Sciatic nerve (tissue), 2 donors: ENCODE results near the gene FAM3A. TPM values are rescaled to one million over a fixed set of nuclear protein-coding genes. Genes with fewer than 3 reads are reported as not detected.
A peak's percentile ranks its signal among the peaks of the same experiment; 100 is the strongest.

Source experiments
- ATAC-seq: fragments of 200-7000 bp; cut with Tn5 transposase; one replicate; pipeline ENCODE4 v1.9.1; 2020; ENCODE audit warnings: mild to moderate bottlenecking, moderate library complexity
- DNase-seq: peaks from one replicate; pipeline ENCODE4 v3.0.0-alpha.2; 2020; ENCODE audit warnings: low spot score
- intact Hi-C: fragments of 100-400 bp; cut with DNase I; formaldehyde crosslinking; loops from one replicate; pipeline ENCODE4 v1.14.2; 2022
- total RNA-seq: library from RNA; stranded (reverse); fragmentation: NEBNext Ultra II Directional; extraction: Animal tissue kit (Norgen Biotek cat#: 25700); gene quantifications from one replicate; pipeline ENCODE4 v1.2.1, GENCODE V29; 2021
- donor health status: DM: no; HTN: no; CAD: no.
- donor health status: DM: no; HTN: no; CAD: no.

FAM3A gene
- total RNA-seq, 1 donor from 2014 or later = 40.3 TPM

- DNase-seq (no peak), ATAC-seq (no peak)
- intact Hi-C loops = no loop called here
These were observed 46.9 kb downstream of the FAM3A start for GRCh38 chrX:154469114-154469513.

GRCh38 chrX:154468217-154468616 is 47.8 kb downstream of the FAM3A start:
- intact Hi-C loops = no loop called here
- DNase-seq = no peak
- ATAC-seq = no peak

GRCh38 chrX:154467556-154467955 is 48.5 kb downstream of the FAM3A start:
- no peak for ATAC-seq
- intact Hi-C loops = no loop called here
- DNase-seq = no peak

GRCh38 chrX:154466907-154467306 is 49.1 kb downstream of the FAM3A start:
- ATAC-seq = no peak
- intact Hi-C loops = no loop called here
- no peak for DNase-seq

- ATAC-seq (no peak), DNase-seq (no peak)
- intact Hi-C loops = no loop called here
These were observed 50.0 kb downstream of the FAM3A start for GRCh38 chrX:154466036-154466435.

- no peak for DNase-seq
- ATAC-seq = no peak
- intact Hi-C loops = no loop called here
These were observed 50.4 kb downstream of the FAM3A start for GRCh38 chrX:154465601-154466000.

GRCh38 chrX:154464806-154465365 is 51.1 kb downstream of the FAM3A start:
- ATAC-seq (no peak), DNase-seq (no peak)
- intact Hi-C loops = no loop called here

- DNase-seq (no peak), ATAC-seq (no peak)
- intact Hi-C loops = no loop called here
These were observed 52.3 kb downstream of the FAM3A start for GRCh38 chrX:154463611-154464220.

- ATAC-seq = no peak
- intact Hi-C loops = no loop called here
- no peak for DNase-seq
These were observed 53.6 kb downstream of the FAM3A start for GRCh38 chrX:154462396-154462795.

- no peak for DNase-seq
- intact Hi-C loops = no loop called here
- ATAC-seq = no peak
These were observed 55.7 kb downstream of the FAM3A start for GRCh38 chrX:154460326-154460725.

GRCh38 chrX:154459832-154460231 is 56.2 kb downstream of the FAM3A start:
- intact Hi-C loops = no loop called here
- ATAC-seq = peak; percentile 47
- no peak for DNase-seq

GRCh38 chrX:154458954-154459778 is 56.9 kb downstream of the FAM3A start:
- intact Hi-C loops = no loop called here
- DNase-seq (no peak), ATAC-seq (peak; percentile 39)

GRCh38 chrX:154458116-154458953 is 57.7 kb downstream of the FAM3A start, which contains the start of gene PLXNA3:
PLXNA3 (plus strand) TSS chrX:154458281; CDS start chrX:154460184, 1,903 bp downstream.
- peak; percentile 43 for ATAC-seq
- DNase-seq = peak; percentile 72
- intact Hi-C loops = no loop called here

- DNase-seq (no peak), ATAC-seq (peak; percentile 20)
- intact Hi-C loops = no loop called here
These were observed 58.4 kb downstream of the FAM3A start for GRCh38 chrX:154457491-154458115.

Other genes starting within 250 kb of the FAM3A start
- not detected for gene TEX28, start 221.1 kb downstream of the FAM3A start, total RNA-seq
- 0.18 TPM for gene TKTL1, start 220.4 kb downstream of the FAM3A start, total RNA-seq
- gene FLNA, start 141.6 kb downstream of the FAM3A start, total RNA-seq = 1,228 TPM
- gene EMD, start 136.9 kb downstream of the FAM3A start, total RNA-seq = 61.5 TPM
- 2,095 TPM for gene RPL10, start 117.9 kb downstream of the FAM3A start, total RNA-seq
- gene DNASE1L1, start 107.0 kb downstream of the FAM3A start, total RNA-seq = 18.4 TPM
- gene TAFAZZIN, start 104.7 kb downstream of the FAM3A start, total RNA-seq = 56.7 TPM
- gene ATP6AP1, start 87.6 kb downstream of the FAM3A start, total RNA-seq = 59.1 TPM
- gene GDI1, start 79.1 kb downstream of the FAM3A start, total RNA-seq = 177 TPM
- 51.1 TPM for gene FAM50A, start 72.1 kb downstream of the FAM3A start, total RNA-seq
- gene PLXNA3, start 58.0 kb downstream of the FAM3A start, total RNA-seq = 73.0 TPM
- gene LAGE3, start 37.0 kb downstream of the FAM3A start, total RNA-seq = 10.6 TPM
- 29.4 TPM for gene UBL4A, start 29.6 kb downstream of the FAM3A start, total RNA-seq
- gene SLC10A3, start 25.6 kb downstream of the FAM3A start, total RNA-seq = 17.7 TPM
- gene G6PD, start 30.6 kb upstream of the FAM3A start, total RNA-seq = 50.4 TPM
- 25.2 TPM for gene IKBKG, start 31.4 kb upstream of the FAM3A start, total RNA-seq
- not detected for gene CTAG1A, start 68.9 kb upstream of the FAM3A start, total RNA-seq
- gene CTAG1B, start 103.0 kb upstream of the FAM3A start, total RNA-seq = not detected
- gene CTAG2, start 137.3 kb upstream of the FAM3A start, total RNA-seq = not detected
- 7.6 TPM for gene GAB3, start 234.8 kb upstream of the FAM3A start, total RNA-seq
- gene DKC1, start 246.6 kb upstream of the FAM3A start, total RNA-seq = 27.9 TPM